Measurements from ENCODE around the gene CNOT9.
A peak's percentile ranks its signal among the peaks of the same experiment; 100 is the strongest.
"Not testable (repeated sequence)": the region's sequence is repeated elsewhere in the genome, so short reads cannot be mapped to it uniquely, and the experiment has no call there.

The CNOT9 gene, protein sequence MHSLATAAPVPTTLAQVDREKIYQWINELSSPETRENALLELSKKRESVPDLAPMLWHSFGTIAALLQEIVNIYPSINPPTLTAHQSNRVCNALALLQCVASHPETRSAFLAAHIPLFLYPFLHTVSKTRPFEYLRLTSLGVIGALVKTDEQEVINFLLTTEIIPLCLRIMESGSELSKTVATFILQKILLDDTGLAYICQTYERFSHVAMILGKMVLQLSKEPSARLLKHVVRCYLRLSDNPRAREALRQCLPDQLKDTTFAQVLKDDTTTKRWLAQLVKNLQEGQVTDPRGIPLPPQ

DNA sequence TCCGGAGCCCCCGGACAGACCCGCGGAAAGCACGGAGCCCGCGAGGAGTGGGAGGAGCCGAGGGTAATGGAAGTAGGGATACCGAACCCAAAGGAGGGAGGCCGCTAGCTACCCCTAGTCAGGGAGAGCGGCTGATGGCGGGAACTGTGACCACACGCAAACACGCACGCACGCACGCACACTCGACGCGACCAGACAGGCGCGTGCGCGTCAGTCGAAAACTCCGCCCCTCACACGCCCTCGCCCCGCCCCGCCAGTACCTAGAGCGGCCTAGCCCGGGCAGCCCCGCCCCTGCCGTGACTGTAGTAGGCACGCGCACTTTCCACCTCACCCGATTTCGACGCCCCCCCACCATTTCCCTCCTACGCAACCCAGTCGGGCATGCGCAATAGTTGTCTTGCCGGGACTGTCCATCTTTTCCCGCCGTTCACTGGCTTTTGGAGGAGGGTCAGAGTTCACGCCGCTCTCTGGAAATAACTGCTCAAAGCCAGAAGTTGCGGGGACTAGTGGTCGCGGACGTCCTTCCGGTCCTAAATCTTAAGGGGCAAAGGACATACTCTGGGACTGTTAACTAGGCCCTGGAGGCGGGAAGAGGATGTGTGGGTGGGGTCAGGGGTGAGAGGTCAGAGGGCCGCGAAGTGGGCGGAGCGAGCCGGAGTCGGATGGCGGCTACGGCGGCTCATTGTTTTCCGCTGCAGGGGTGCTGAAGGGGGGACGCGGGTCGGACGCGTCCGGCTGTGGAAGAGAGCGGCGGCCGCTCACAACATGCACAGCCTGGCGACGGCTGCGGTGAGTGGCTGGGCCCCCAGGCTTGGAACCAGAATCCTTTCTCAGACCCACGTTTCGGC is at the start of gene CNOT9, which contains the start of gene USP37:
Gene CNOT9 (plus strand): TSS at position 650 of the 848 bp plus-strand sequence. CDS start 116 bp downstream, at position 766.
Gene USP37 (minus strand): TSS at position 162 of the 848 bp plus-strand sequence. CDS start 9,698 bp downstream, outside the sequence.
- DNase-seq (ENCODE audit: low read depth in 2 of 2), result peak; percentile 100

DNA sequence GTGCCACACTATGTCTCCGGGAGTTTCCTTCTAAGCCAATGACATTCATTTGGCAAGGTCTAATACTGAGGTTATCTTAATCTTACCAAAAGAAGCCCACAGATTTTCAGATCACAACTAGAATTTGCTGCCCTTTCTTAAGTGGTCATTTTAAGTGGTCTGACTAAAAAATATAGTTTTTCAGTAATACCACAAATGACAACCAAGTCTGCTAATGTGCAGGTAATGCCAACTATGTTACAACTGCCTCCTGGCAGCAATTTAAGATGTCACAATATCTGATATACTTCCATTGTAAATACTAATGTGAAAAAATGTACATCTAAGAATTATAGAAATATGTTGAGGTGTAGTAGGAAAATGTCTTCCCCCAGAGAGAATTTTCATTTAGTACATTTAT is 49.8 kb upstream of the CNOT9 start:
- no peak for DNase-seq (ENCODE audit: low read depth in 2 of 2)

- DNase-seq (ENCODE audit: low read depth in 2 of 2), result no peak
Observed at GRCh38 chr2:218523651-218524050, 45.0 kb upstream of the CNOT9 start.

GRCh38 chr2:218528409-218528808 is 40.2 kb upstream of the CNOT9 start:
- DNase-seq (ENCODE audit: low read depth in 2 of 2), result not testable (repeated sequence)

GRCh38 chr2:218529990-218530389 is 38.6 kb upstream of the CNOT9 start:
- DNase-seq (ENCODE audit: low read depth in 2 of 2), result no peak

- no peak for DNase-seq (ENCODE audit: low read depth in 2 of 2)
Observed at GRCh38 chr2:218536804-218537494, 31.7 kb upstream of the CNOT9 start.

GRCh38 chr2:218540015-218540414 is 28.6 kb upstream of the CNOT9 start:
- no peak for DNase-seq (ENCODE audit: low read depth in 2 of 2)

DNA sequence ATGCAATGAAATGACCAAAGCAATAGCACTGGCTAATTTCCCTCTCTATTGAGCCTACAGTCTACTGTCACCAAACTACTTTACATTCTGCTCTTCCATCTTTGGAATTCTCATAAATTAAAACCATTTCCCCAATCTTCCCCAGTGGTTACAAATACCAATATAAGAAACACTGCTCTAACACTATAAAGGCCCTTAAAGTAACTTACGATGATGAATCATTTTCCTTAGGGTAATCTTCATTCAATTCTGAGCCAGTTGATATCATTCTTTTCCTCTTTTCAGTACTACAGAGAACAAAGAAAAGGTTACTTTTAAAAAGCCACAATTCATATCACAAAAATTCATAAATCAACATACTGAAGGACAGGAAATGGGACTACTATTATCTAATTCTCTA is 22.6 kb upstream of the CNOT9 start:
- DNase-seq (ENCODE audit: low read depth in 2 of 2), result no peak

DNA sequence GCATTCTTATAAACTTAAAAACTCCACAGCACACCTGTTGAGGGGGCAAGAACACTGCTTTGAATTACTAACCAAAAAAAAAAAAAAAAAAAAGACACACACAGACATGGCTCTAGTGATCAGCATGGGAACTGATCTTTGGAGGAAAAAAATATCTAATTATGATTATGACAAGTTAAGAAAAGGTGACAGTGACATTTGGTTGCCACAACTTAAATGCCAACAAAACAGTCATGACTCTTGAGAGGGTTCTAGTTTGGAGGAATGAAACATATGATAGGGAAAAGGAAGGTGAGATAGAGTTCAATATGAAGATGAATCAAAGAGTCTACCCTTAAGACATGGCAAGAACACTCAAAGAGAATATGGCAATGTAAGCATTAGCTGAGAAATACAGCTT is 21.1 kb upstream of the CNOT9 start:
- DNase-seq (ENCODE audit: low read depth in 2 of 2), result no peak

DNA sequence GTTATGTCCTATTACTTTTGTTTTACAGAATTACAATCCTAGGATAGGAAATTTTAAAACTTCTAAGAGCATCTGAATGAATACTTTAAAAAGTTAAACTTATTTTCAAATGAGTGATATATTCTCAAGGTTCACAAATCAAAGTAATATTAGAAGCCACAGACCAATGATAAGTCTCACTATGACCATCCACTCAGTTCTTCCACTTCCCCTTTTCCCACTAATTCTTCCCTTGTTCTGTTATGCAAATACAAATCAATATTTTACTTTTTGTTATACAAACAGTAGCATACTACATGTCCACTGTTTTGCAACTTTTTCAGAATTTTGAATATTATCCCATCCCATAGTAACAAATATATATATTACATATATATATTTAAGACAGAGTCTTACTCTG is 20.7 kb upstream of the CNOT9 start:
- DNase-seq (ENCODE audit: low read depth in 2 of 2), result no peak

GRCh38 chr2:218554225-218554624 is 14.4 kb upstream of the CNOT9 start:
- DNase-seq (ENCODE audit: low read depth in 2 of 2), result not testable (repeated sequence)

GRCh38 chr2:218555527-218555926 is 13.1 kb upstream of the CNOT9 start:
- no peak for DNase-seq (ENCODE audit: low read depth in 2 of 2)

DNA sequence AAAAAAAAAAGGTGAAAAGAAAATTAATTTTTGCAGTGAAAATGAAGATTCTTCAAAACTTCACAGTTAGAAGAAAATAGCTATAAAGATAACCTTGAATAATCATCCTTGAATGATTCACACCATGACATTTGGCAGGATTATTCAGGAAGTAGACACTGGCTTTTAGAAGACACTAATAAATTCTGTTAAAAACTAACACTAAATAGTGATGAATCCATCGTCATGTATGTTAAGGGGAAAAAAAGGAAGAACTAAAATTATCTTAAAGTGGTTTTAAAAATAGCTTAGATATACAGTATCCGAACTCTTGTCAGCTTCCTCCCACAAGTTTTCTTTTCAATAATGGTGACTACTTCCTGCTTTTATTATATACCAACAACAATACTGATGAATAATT is 10.7 kb upstream of the CNOT9 start:
- no peak for DNase-seq (ENCODE audit: low read depth in 2 of 2)

DNA sequence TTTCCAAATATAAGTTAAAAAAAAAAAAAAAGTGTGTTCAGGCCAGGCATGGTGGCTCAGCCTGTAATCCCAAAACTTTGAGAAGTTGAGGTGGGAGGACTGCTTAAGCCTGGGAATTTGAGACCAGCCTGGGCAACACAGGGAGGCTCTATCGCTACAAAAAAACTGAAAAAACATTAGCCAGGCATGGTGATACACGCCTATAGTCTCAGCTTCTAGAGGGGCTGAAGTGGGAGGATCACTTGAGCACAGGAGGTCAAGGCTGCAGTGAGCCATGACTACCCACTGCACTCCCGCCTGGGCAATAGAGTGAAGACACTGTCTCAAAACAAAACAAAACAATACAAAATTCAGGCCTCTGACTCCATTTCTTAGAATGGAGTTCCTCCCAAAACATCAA is 9.7 kb upstream of the CNOT9 start:
- DNase-seq (ENCODE audit: low read depth in 2 of 2), result no peak

- DNase-seq (ENCODE audit: low read depth in 2 of 2), result no peak
Observed at GRCh38 chr2:218564056-218564455, 4.6 kb upstream of the CNOT9 start.

- no peak for DNase-seq (ENCODE audit: low read depth in 2 of 2)
Observed at GRCh38 chr2:218566296-218566695, 2.3 kb upstream of the CNOT9 start.

GRCh38 chr2:218567797-218568189 is 846 bp upstream of the CNOT9 start:
- DNase-seq (ENCODE audit: low read depth in 2 of 2), result no peak

- DNase-seq (ENCODE audit: low read depth in 2 of 2), result peak; percentile 43 to 53
Observed at GRCh38 chr2:218569038-218569431, 396 bp downstream of the CNOT9 start.

DNA sequence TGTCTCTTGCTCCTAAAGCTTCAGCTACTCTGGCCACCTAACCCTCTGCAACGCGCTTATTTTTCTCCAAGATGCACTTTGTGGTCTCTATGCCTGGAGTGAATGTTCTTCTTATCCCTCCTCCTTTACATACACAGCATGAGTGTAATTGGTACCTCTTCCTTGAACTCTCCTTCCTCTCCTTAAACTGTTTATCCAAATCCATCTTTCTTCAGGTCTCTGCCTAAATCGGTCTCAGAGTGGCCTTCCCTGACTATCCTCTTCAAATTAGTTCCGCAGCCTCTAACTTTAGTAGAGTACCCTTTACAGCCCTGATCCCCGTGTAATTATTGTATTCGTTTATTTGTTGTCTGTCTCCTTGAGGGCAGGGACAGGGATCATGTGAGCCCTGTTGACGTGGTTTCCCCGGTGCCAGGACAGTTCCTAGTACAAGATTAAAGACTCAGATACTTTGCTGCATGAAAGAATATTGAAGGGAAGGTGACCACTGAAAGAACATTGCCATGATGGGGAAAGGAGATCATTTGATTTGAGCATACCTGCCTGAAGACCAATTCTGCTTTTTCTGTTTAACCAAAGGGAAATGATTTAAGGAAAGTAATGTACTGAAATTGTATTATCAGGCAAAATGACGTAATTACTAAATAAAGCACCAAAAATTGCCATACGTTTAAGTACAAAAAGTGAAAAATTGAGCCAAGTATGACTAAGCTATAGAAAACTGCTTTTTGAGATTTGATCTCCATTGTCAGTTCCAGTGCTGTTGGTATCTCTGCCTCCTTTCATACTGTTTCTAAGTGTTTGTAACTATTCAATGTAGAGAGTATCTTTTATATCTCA is 1.2 kb downstream of the CNOT9 start:
- DNase-seq (ENCODE audit: low read depth in 2 of 2), result no peak

DNA sequence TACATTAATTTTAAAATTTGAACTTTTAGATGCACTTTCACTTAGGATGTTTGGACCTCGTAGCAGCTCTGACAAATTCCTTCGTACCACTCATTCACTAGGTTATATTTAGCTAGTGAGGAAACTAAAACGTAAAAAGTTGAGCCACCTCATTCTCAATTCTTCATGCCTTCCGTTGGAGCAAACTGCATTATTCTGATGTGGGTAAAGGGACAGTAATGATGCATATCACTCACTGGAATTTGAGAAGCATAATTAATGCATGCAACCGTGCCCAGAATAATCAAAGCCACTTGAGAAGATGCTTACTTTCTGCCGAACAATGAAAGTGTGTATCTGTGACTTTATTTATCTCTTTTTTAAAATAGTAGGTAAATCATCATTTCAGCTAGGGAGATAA is 2.2 kb downstream of the CNOT9 start:
- no peak for DNase-seq (ENCODE audit: low read depth in 2 of 2)

DNA sequence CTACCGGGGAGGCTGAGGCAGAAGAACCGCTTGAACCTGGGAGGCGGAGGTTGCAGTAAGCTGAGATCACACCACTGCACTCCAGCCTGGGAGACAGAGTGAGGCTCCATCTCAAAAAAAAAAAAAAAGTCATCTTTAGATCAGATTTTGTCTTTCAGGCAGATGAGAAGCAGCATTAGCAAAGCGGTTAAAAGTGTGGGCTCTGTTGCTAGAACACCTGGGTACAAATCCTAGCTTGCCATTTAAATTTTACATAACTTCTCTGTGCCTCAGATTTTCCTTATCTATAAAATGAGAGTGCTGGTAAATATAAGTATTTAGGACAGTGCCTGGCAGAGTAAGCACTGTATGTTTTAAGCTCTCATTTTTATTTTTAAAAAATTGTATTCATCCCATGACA is 8.2 kb downstream of the CNOT9 start:
- DNase-seq (ENCODE audit: low read depth in 2 of 2), result no peak

Data from stimulated activated CD8-positive, alpha-beta memory T cell treated with anti-CD3 and anti-CD28 coated beads, Interleukin-15, amount 100 ng/mL, for 48 hours (primary cell).